ENCODE data around the gene CNTNAP3.
A peak's percentile ranks its signal among the peaks of the same experiment; 100 is the strongest.
"Not testable (repeated sequence)": the region's sequence is repeated elsewhere in the genome, so short reads cannot be mapped to it uniquely, and the experiment has no call there.

The CNTNAP3 gene

DNA sequence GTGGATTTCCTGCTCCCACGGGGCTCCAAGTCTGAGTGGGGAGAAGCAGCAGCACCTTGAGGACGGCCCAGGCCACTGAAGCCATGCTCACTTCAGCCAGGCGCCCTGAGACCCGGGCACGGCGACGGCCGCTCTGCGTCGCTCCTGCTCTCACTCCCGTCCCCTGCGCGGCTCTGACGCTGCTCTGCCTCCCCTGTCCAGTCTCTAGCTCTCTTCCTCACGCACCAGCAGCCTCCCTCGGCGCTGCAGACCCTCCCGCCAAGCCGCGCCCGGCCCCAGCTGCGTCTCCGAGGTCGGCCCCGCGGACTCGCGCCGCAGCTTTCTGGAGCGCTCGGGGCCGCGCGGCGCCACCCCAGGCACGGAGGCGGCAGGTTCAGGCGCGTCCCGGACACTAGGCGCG, at the start of gene CNTNAP3:
Gene CNTNAP3 (minus strand): TSS at position 188 of the 400 bp plus-strand sequence. CDS start 103 bp downstream, at position 85.
- peak; percentile 1 for DNase-seq

DNA sequence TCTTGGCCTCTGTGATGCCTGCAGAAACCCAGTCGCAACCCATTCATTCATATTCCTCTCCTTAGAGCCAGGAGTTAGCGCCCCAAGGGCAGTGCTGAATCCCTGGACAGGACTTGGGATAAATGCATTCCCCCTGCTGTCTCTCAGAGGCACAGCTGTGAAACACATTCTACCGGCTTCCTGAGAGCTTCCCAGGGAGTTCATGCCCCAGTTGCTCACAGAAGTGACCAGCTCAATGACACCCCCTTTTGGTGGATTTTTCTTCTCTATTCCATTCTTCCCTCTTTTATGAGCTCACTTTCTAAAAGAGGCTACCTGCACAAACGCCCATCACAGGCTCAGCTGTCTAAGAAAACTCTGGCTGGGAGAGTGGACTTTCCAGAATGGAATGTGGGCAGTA, 8.0 kb downstream of the CNTNAP3 start:
- not testable (repeated sequence) for DNase-seq

DNA sequence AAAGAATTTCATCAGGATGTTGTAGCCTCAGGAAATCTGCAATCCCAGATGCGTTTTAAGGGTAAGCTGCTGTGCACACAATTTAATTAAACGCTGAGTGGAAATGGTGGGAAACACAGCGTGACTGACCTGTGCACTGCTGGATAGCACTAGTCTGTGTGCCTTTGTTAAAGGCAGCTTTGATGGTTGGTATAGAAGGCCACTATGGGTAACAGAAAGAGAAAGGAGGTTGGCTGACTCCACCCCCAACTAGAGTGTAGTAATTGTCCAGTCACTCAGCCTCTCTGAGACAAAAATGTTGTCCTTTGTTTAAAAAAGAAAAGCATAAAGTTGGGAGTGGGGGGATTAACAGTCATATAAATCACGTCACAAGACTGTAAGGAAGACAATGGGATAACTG, 45.5 kb downstream of the CNTNAP3 start:
- not testable (repeated sequence) for DNase-seq

DNA sequence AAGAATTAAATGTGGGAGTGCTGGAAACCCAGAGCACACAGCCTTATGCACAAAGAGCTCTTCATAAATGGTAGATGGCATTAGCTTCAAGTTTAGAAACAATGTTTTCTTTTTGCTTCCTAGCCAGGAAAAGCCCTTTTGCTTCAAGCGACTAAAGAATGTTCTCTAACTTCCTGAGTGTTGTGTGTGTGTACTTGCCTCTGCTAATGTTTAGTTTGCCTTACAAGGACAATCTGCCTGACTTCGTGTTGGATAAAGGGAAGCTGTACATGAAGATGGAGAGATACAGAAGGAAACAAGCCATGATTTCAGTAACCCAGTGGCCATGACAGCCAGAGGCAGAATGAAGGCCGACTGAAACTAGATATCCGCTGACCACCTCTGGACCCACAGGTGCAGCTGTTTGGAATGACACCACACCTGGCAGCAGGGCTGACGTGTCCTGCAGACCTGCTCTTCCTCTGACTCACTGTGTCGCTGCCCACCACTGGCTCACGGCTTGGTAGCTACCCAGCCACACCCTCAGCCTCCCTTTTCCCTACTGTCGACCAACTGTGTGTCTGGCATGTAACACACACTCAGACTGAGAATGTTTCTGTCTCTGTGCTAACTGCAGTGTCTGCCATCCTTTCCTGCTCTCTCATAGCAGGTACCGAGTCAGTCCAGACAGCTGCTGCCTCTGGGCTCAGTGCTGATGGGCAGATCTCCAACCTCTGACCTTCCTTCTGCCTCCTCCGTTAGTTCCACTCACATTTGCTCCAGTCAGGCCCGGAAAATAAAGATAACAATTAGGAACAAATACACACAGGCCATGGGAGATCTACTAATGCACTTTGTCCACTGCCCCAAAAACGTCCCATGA, 55.6 kb downstream of the CNTNAP3 start:
- DNase-seq, result not testable (repeated sequence)

DNA sequence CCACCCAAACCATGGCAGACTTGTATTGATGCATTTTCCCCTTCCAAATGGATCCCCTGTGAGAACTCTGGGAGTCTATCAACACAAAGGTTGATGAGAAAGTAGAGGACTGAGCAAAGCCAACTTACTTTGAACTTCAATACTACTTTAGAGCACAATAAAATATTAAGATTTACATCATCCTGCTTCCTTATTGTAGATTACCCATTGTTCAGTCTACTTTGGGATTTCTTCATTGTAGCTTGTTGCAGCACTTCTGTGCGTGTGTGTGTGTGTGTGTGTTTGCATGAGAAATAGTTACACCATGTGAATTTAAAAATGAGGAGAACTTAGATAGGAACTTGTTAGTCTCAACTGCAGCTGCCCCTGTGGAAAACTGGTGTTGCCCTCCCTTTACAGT, 72.0 kb downstream of the CNTNAP3 start:
- not testable (repeated sequence) for DNase-seq

DNA sequence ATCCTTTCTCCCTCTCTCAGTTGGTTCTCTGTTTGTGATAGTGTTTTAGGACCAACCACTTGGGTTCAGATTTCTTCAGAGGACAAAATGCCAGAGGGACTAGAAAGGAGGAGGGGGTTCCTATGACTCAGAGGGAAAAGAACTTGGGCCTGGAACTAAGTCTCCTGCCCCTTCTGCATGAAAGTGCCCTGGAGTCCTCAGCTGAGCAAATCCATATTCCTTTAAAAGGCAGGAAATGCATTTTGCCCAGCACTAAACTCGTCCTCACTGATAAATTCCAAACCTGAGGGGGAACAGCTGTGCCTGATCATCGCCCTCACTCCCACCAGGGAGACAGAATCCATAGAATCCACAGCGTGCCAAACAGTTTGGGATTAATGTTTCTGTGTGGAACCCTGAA, 78.2 kb downstream of the CNTNAP3 start:
- not testable (repeated sequence) for DNase-seq

DNA sequence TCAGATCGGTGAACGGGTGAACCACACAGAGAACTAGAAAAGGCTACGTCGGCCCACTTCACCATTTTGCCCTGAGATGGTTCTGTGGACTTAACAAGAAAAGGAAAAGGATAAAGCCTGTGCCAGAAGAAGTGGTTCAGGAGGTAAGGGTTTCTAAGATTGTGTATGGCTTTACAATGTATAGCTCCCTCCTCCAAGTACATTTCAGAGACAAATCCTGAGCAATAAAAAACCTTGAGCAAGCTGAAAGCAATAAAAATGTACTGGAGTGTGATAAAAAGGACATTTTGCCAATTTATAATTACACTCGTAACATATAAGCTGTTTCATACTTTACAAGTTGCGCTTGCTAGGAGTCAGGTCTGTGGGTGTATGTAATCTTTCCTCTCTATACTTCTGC, 81.3 kb downstream of the CNTNAP3 start:
- DNase-seq, result not testable (repeated sequence)

DNA sequence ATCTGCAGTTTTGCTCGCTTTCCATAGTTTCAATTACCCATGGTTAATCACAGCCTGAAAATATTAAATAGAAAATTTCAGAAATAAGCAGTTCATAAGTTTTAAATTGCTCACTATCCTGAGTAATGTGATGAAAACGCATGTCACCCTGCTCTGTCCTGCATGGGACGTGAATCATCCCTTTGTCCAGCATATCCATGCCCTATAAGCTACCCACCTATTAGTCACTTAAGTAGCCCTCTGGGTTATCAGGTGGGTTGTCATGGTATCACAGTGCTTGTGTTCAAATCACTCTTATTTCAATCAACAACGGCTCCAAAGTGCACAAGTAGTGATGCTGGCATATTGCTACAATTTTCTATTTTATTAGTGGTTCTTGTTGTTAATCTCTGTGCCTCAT, 82.1 kb downstream of the CNTNAP3 start:
- DNase-seq, result not testable (repeated sequence)

DNA sequence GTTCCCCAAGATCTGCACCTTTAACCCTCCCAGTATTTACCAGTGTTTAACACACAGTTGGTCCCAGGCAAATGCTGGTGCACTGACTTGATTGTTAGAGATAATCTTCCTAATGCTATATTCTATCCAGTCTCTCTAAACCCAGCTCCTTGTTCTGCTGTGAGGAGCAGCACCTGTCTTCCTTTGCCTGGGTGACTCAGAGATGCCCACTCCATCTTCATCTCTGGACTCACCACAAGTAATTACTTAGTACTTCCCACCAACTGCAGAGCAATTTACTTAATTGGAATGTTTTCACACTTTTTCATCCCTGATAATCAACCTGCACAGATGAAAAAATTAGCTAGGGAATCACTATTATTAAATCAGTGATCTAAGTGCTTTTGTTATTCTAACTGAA, 87.6 kb downstream of the CNTNAP3 start:
- DNase-seq, result not testable (repeated sequence)

DNA sequence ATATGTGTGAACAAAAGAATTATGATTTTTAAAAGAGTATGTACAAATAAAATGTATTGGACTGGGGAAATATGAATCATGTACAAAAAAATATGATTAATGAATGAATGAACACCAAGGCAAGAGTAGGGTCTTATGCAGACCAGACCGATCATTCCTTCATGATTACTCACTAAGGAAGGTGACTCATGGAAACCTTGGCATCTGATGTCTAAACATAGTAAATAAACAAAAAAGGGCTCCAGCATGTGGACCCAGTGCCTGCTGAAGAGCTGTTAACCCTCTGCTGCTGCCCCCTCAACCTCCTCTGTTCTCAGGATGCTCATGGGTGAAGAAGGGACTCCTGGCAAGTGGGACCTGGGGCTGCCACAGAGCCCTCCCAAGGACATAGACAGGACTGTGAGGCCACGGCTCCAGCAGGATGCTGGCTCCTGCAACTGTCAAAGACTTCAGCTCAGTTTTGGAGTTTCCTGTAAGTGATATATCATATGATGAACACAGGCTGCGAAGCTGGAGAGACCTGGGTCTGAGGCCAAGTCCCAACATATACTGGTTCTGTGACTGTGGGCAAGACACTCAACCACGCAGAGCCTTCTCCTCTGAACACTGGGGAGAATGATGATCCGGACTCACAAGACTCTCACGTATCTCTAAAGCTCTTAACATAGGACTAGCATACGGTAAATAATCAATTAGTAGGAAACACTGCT, 89.8 kb downstream of the CNTNAP3 start:
- not testable (repeated sequence) for DNase-seq

DNA sequence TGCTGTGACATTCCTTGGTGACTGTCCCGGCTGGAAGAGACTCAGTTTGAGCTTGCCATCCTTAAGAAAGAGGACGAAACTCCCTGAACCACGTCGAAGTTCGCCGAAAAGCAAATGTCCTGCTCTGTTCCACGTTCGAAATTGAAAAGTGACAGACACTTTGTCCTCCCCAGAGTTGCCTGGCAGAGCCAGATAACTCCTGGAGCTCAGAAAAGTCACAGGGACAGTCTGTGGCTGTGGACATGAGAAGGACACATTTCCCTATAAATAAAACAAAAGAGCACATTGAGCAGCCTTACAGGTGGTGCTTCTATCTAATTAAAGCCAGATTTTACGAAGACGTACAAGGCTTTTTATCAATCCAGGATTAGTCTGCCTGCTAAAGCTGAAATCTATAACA, 116.6 kb downstream of the CNTNAP3 start:
- DNase-seq, result not testable (repeated sequence)

DNA sequence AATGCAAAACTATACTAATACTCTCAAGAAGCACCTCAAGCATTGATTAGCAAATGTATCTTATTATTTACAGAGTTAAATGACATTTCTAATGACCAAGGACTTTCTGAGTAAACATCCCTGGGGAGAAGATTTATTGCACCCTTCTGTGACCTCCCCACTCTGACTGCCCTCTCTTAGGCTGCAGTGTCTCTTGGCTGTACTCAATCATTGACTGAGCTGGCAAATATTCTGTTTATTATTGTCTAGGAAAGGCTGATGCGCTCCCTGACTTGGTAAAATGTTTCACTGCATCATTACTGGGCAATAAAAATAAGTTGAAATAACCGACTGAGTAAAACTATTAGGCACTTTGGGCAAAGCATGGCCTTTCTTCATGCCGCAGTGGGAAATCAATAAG, 130.3 kb downstream of the CNTNAP3 start:
- not testable (repeated sequence) for DNase-seq

DNA sequence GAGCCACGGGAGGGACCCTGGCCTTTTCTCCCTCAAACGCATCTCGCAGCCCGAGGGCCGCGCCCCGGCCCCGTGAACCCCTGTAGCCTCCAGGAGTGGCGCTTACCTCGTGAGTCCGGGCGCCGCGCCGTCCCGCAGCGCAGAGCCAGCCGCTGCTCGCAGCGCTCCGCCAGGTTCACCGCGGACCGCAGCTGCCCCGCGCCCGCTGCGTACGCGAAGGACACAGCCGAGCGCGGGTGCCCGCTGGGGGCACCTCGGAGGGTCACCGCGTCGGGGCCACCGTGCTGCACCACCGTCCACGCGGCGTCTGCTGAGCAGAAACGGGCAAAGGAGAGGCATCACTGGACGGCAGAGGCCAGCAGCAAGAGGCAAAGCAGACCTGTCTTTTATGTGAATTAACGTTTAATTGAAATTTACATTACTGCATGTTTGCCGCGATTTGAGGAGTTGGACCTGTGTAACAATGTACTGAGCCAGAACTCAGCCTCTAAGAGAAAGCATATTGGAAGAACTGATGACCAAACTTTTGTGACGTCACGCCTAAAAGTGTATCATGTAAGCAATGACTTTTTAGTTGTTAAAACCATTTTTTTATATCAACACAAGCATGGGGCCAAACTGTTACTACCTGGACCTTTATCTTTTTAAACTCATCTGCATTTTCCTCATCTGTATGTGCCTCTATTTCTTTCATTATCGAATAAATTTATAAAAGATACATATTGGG, 155.0 kb downstream of the CNTNAP3 start:
- not testable (repeated sequence) for DNase-seq

DNA sequence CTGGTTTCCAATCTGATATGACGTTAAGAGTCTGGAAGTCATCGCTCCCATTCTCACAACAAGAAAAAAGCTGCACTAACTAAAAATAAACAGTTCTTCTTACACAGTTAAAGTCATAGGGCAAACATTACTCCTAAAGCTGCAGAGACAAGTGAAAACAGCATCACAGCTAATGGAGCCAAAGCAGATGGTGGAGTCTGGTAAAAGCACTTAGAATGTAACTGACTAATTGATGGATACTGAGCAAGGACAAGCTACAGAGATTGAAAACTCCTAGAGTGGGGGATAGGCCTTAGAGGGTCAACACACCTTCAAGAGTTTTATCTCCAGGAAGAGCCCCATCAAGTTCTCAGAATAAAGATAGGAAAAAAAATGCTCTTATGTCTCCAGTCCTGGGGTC, 166.6 kb downstream of the CNTNAP3 start:
- DNase-seq, result not testable (repeated sequence)

DNA sequence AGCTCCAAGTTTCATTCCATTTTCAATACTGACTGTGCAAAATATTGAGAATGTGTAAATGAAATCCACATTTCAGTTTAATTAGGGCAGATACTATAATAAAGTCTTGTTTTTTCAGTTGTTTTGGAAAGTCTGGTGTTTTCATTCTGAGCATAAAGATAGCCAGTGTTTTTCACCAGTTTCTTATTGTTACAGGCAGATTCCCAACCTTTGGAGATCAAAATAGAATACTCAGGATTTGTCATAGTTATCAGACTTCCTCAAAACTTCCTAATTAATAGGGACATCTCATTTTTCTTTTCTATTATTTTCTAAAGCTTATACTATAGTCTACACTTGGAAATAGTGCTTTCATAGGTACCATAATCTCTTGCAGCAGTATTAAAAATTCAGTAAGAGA, 176.2 kb downstream of the CNTNAP3 start:
- DNase-seq, result not testable (repeated sequence)

DNA sequence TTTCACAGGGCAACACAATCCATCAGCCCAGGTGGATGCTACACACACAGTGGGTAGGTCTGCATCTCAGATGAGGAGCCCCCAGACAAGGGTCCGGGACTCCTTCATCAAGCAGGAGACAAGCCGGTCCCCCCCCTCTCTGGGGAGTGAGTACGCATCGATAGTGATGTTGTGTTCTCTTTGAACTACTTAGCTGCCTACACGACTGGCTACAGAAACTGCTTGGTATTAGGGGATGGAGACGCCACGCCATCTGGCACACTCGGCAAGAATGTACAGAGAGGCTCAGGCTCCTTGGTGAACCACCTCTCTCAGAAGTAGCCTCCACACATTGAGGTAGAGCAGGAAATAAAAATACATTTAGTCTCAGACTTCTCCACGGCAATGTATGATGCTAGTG, 179.8 kb downstream of the CNTNAP3 start:
- DNase-seq, result no peak

DNA sequence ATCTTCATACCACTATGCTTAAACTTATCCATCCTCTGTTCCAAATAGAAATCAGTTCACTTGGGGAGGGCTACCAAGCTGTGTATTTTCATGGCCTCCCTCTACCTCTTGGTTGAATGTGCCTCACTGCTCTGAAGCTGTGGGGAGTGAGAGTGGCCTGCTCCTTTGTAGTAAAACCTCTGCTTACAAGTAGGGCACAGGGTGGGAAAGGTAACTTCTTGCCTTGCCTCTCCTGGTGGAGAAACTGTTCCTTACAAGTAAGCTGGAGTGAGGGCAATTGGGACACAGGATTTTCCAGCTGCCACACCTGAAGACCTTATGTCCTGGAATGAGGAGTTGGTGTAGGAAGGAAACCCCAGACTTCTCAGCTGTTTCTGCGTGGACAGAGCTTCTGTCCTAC, 190.8 kb downstream of the CNTNAP3 start:
- DNase-seq, result not testable (repeated sequence)

DNA sequence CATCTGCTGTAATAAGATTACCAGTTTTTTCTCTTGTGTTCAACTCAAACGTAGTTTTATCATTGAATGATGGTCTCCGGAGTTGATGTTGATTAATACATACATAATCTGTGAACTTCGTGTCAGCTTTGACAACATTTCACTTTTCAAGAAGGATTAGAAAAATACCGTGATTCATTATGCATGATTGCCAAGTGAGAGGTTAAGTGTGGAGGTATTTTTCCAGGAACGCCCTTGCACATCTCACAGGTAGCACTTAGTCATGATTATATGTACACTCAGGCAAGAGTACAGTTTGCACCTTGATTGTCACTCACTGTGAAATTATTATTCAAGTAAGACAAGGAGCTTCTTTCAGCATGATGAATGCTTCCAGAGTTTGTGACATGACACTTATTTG, 202.7 kb downstream of the CNTNAP3 start:
- DNase-seq, result not testable (repeated sequence)

DNA sequence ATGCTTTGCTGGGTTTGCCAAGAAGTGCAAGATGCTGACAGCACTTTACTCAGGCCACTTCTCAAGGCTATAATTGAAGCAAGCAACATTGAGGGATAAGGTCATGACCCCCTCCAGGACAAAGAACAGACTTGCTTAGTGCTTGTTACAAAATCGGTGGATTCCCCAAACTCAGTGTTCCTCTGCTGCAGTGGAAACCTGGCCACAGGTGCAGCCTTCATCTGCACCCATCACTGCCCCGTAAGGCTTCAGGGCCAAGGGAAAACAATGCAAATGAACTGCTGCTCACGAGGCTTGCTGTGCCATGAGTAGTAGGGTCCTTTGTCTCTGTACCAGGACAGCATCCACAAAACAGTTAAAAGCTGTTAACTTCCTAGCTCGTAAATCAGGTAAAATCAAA, 205.4 kb downstream of the CNTNAP3 start:
- DNase-seq, result not testable (repeated sequence)

DNA sequence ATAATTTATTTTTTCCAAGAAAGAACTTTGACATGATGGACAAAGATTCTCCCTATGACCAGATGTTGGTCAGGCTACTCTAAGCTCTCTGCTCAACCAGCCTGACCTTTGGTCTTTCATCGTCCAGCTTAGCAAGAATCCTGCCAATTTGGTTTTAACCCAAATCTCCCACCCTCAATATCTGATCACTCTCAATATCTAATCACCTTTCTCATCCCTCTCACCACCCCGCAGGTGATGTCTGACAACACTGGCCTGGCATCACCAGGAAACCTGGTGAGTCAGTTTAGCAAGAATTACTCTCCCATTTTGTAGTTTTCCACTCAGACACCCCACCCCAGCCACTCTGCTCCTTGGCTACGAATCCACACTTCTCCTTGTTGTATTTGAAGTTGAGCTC, 207.9 kb downstream of the CNTNAP3 start:
- DNase-seq, result not testable (repeated sequence)

DNA sequence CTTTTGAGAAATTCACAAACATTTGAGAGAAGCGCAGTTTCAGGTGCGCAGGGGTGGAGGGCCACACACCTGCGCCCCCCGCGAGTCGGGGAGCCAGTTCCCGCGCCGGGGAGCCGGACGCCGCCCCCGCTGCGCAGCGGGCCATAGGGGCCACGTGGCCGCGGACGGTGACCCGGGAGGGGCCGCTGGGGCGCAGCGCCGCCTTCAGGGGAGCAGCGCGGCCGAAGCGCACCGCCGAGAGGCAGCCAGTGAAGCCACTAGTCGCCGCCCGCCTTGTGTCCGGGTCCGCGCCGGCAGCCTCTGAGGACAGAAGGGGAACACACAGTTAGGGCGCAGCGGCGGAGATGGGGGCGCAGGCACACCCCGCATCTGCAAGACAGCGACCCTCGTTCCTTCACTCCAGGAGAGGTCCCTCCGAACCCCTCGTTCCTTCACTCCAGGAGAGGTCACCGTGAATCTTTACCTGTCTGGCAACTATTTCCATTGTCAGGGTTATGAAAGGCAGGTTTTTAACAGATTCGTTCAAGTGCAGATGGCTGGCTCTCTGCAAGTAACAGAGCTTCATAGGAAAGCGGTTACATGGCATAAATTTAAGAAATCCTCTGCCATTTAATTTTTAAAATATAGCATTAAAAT, 209.2 kb downstream of the CNTNAP3 start:
- DNase-seq, result not testable (repeated sequence)

DNA sequence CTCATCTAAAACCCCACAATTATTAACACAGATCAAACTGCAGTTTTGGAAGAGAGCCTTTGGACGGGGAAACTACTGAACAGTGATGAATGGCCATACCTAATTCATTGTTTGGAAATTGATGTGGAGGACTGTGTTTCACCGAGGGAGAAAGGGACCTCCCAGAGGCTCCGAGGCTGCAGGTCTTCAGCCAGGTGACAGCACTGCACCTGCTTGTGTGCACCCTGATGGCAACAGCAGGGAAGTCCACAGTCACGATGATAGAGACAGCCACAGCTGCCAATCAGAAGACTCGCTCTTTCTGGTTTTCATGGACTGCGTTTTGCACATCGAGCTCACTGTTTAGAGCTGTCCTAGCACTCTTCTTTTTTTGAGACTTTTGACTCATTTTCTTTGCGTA, 214.4 kb downstream of the CNTNAP3 start:
- DNase-seq, result not testable (repeated sequence)

DNA sequence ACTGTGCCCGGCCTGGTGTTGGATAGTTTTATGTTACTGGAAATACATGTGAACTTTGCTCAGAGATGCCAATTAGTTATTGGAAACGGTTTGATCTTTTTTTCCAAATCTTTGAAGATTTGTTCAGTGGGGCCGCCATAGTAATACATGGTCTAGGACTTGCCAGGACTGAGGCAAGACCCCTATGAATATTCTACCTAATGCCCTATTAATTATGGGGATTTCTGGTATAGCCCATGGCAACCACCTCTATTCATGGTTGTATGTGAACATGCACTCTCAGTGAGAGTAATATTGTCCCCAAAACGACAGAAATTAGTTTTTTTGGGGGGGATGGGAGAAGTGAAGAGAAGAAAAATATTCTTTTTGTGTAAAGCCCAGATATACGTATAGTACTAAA, 220.3 kb downstream of the CNTNAP3 start:
- DNase-seq, result not testable (repeated sequence)
